Adipose tissue (tissue), 3 donors: ENCODE results near the gene MTCL1. TPM values are rescaled to one million over a fixed set of nuclear protein-coding genes. Genes with fewer than 3 reads are reported as not detected.

Experiments
- H3K27ac ChIP-seq: one replicate; pipeline ENCODE4 v1.5.1; 2013; ENCODE audit warnings: low read depth, low read length
- WGBS, 3 donors: extraction: QIAGEN DNeasy Blood & Tissue Kit; methylation state at CpG; one replicate each; pipeline ENCODE4 v1.1.7; 2013; 5-methylcytosine and 5-hydroxymethylcytosine counted together
- polyA plus RNA-seq, 3 donors: library from polyadenylated mRNA; stranded (reverse); fragments of 200-250 nt; gene quantifications; one replicate each; pipeline ENCODE4 v1.2.3, GENCODE V29; 2013
- donor health status: healthy with polysubstance abuse.
- donor health status: Bipolar disorder and iron deficiency.
- donor health status: healthy.

MTCL1 gene
- polyA plus RNA-seq, 3 donors: 0.83 to 2.5 (median 1.7) TPM

DNA sequence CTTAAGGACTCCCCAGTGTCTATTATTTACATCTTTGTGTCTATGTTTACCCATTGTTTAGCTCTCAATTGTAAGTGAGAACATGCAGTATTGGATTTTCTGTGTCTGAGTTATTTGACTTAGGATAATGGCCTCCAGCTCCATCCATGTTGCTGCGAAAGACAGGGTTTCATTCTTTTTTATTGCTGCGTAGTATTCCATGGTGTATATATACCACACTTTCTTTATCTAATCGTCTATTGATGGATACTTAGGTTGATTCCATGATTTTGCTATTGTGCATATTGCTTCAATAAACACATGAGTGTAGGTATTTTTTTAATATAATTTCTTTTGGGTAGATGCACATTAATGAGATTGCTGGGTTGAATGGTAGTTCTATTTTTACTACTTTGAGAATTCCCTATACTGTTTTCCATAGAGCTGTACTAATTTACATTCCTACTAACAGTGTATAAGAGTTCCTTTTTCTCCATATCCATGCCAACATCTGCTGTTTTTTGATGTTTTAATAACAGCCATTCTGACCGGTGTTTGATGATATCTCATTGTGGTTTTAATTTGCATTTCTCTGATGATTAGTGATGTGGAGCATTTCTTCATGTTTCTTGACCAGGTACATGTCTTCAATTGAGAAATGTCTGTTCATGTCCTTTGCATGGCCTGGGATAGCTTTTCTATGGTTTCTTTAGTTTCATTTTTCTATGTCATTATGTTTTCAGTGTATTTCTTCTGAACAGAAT lies 21.8 kb downstream of the MTCL1 start:
- WGBS, 3 donors: 89 to 96% (median 90%) methylated on average over 4 of the region's 4 CpGs
- no peak overlapping the region for H3K27ac ChIP-seq

- H3K27ac ChIP-seq: no peak overlapping the region
- 20 to 34% (median 27%) methylated on average over 16 of the region's 16 CpGs for WGBS, 3 donors
These were observed 24.9 kb downstream of the MTCL1 start for GRCh38 chr18:8730080-8730827.

GRCh38 chr18:8732442-8733360 lies 27.3 kb downstream of the MTCL1 start:
- no peak overlapping the region for H3K27ac ChIP-seq
- WGBS, 3 donors: 58 to 96% (median 94%) methylated on average over 22 of the region's 22 CpGs

GRCh38 chr18:8734496-8734895 lies 29.1 kb downstream of the MTCL1 start:
- no peak overlapping the region for H3K27ac ChIP-seq
- 95 to 96% (median 96%) methylated on average over 5 of the region's 5 CpGs for WGBS, 3 donors

GRCh38 chr18:8735274-8735673 lies 29.9 kb downstream of the MTCL1 start:
- H3K27ac ChIP-seq: no peak overlapping the region
- 83 to 91% (median 84%) methylated on average over 2 of the region's 2 CpGs for WGBS, 3 donors

DNA sequence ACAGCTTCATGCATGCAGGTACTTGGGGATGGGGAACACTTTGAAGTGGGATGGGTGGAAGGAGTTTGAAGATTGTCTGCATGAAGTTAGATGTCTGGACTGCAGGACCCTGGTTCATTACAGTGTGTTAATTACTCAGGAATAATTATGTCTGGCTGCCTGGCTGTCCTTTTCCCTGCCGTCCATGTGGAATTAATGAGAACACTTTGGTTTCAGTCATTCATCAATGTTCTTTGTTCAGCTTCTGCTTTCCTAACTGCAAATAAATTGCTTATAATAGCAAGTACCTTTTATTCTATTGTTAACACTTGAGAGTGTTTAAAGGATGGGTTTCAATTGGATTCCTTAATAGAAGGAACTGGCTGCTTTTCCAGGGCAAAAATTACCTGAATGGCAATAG lies 35.8 kb downstream of the MTCL1 start:
- H3K27ac ChIP-seq: no peak overlapping the region
- WGBS, 3 donors: 77 to 86% (median 79%) methylated on average over 1 of the region's 1 CpG

- no peak overlapping the region for H3K27ac ChIP-seq
- 73 to 85% (median 82%) methylated on average over 7 of the region's 7 CpGs for WGBS, 3 donors
These were observed 36.2 kb downstream of the MTCL1 start for GRCh38 chr18:8741532-8741931.

DNA sequence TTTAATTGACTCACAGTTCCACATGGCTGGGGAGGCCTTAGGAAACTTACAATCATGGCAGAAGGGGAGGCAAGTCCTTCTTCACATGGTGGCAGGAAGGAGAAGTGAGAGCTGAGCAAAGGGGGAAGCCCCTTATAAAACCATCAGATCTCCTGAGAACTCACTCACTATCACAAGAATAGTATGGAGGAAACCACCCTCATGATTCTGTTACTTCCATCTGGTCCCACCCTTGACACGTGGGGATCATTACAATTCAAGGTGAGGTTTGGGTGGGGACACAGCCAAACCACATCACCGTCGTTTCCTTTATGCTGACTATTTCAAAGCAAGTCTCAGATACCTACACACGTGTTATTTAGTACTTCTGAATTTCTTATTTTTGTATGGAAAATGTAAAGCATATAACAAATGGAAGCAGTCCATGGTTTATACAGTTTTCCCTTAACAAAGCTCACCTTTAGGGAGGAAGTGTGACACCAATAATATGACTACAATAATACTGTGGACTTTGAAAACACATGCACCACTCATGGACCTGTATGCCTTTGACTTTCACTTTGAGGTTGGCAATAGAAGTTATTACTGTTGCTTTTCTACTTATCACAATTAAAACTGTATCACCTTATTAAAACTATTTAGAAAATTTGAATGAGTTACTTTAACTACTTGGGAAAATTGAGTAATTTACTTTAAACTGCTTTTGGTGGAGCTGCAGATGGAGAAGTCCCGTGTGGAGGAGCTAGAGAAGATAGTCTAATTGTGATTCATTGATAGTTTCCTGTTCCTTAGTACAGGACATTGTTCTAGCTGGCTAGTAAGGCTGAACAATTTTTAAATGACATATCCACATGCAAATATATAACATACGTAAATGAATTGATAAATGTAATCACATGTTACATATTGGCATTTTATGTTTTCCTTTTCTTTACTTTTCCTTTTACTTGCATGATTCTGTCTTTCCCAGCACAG lies 37.3 kb downstream of the MTCL1 start:
- 79 to 86% (median 84%) methylated on average over 6 of the region's 6 CpGs for WGBS, 3 donors
- H3K27ac ChIP-seq: no peak overlapping the region

DNA sequence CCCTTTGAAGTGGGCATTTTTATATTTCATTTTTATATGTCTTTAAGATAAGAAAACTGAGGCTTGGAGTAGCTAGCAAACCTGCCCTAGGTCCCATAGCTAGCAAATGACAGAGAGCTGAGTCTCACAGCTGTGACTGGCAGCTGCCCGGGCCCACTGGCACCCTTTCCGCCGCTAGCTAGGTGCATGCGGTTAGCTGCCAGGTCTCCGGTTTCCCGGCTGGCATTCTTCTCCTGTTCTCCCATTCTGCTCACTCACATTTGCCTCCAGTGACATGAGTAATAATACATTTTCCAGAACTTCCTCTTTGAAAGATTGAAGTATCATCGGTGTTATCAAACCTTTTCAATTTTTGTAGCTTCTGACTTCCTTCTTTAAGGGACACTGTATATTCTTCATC lies 38.7 kb downstream of the MTCL1 start:
- 69 to 87% (median 79%) methylated on average over 7 of the region's 7 CpGs for WGBS, 3 donors
- H3K27ac ChIP-seq: no peak overlapping the region

GRCh38 chr18:8744656-8745055 lies 39.3 kb downstream of the MTCL1 start:
- WGBS, 3 donors: 74 to 86% (median 77%) methylated on average over 4 of the region's 4 CpGs
- no peak overlapping the region for H3K27ac ChIP-seq

- 84 to 91% (median 86%) methylated on average over 15 of the region's 15 CpGs for WGBS, 3 donors
- H3K27ac ChIP-seq: no peak overlapping the region
These were observed 40.1 kb downstream of the MTCL1 start for GRCh38 chr18:8745355-8746014.

DNA sequence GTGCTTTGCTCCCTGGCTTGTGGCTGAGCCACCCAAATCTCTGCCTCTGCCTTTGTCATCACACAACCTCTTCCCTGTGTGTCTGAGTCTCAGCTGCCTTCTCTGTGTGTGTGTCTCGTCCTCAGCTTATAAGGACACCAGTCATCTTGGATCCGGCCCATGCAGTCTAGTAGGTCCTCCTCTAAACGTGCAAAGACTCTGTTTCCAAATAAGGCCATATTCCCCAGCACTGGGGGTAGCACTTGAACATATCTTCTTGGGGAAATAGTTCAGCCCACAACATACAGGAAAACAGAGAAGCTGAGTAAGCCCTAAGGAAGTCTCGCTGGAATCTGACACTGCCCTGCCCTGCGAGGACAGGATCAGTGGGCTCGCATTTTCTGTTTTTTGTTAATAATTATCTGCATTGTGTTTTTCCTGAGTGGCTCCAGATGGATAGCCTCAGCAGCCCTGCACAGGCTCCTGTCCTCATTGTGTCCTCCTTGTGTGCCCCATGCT lies 42.1 kb downstream of the MTCL1 start:
- H3K27ac ChIP-seq: no peak overlapping the region
- WGBS, 3 donors: 79 to 83% (median 79%) methylated on average over 6 of the region's 6 CpGs

DNA sequence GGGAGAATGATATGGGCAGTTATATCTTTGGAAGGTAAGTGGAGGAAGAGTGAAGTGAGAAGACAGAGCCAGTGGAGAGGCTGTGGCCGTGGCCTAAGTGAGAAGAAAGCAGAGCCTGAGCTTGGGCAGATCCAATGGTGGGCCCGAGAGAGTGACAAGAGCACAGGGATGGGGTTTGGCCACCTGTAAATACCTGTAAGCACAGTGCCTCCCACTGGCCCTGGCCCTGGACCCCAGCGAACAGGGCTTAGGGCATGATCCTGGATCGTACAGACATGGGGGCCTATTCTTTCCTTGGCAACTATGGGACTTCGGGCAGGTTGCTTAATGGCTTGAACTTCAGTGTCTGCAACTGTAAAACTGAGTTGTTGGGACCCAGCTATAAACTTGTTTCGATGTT lies 44.1 kb downstream of the MTCL1 start:
- 96 to 99% (median 98%) methylated on average over 6 of the region's 6 CpGs for WGBS, 3 donors
- no peak overlapping the region for H3K27ac ChIP-seq

DNA sequence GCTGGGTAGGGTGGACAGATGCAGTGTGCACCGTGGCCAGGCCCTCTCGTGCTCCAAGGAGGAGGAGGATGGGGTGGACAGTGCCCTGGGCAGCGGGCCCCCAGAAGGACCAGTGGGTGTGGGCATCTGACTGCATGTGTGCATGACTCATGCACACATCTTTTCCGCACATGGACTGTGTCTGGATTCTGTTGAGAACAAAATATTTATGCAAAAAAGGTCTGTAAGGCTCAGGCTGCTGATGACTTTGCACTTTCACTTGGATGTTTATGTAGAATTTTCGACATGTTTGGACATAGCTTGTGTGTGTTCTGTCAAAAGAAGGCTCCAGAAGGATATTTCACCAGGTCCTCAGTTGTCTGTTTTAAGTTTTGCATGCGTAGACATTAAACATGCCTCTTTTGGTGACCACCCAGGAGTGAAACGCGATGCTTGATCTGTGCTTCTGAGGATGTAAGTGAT lies 45.6 kb downstream of the MTCL1 start:
- H3K27ac ChIP-seq: no peak overlapping the region
- WGBS, 3 donors: 76 to 83% (median 78%) methylated on average over 8 of the region's 8 CpGs

DNA sequence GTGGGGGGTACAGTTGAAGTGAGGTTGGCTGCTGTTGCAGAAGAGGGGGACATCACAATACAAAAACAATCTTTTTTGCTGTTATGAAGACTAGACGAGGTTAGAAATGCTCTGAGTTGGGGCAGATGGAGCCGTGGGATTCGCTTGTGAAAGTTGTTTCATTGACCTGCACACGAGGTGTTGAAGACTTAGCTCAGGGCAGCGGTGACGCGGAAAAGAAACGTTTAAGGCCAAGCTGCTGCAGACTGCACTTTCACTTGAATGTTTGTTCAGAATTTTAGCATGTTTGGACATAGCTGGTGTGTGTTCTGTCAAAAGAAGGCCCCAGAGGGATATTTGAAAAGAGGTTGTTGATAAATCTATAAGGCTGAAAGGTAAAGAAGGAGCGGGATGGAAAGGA lies 46.3 kb downstream of the MTCL1 start:
- 82 to 90% (median 89%) methylated on average over 9 of the region's 9 CpGs for WGBS, 3 donors
- H3K27ac ChIP-seq: no peak overlapping the region

- 23 to 63% (median 58%) methylated on average over 1 of the region's 1 CpG for WGBS, 3 donors
- H3K27ac ChIP-seq: no peak overlapping the region
These were observed 47.0 kb downstream of the MTCL1 start for GRCh38 chr18:8752329-8752728.
